Natural killer cell (primary cell): Measurements from ENCODE around the gene UNK. TPM values are rescaled to one million over a fixed set of nuclear protein-coding genes. Genes with fewer than 3 reads are reported as not detected.
A peak's percentile ranks its signal among the peaks of the same experiment; 100 is the strongest.
"Not testable (repeated sequence)": the region's sequence is repeated elsewhere in the genome, so short reads cannot be mapped to it uniquely, and the experiment has no call there.

Experiments used
- ATAC-seq, 3 donors: fragments of 150-1000 bp in 2 of 3; fragments of 200-7000 bp in 1 of 3; cut with Tn5 transposase; 1 replicate in 1 of 3; 2 replicates in 2 of 3; pipeline ENCODE4 v1.10.0; 2021; ENCODE audit warnings: mild to moderate bottlenecking in 2 of 3, moderate library complexity in 2 of 3
- DNase-seq, 2 donors: peaks; one replicate each; pipeline versions ENCODE4 v3.0.0 to v3.0.0-alpha.2; 2013 to 2021; ENCODE audit warnings: mixed read lengths in 1 of 2
- H3K27ac ChIP-seq: one replicate; pipeline ENCODE4 v1.5.1; 2013; ENCODE audit warnings: mild to moderate bottlenecking, low read length
- H3K27me3 ChIP-seq: one replicate; pipeline ENCODE4 v1.6.1; 2013; ENCODE audit warnings: low read length; ENCODE audit not compliant: control insufficient read depth, insufficient read depth
- H3K36me3 ChIP-seq: one replicate; pipeline ENCODE4 v1.6.1; 2013; ENCODE audit warnings: low read length; ENCODE audit not compliant: control insufficient read depth, insufficient read depth
- H3K4me1 ChIP-seq: one replicate; pipeline ENCODE4 v1.6.1; 2013; ENCODE audit warnings: low read length; ENCODE audit not compliant: control insufficient read depth, insufficient read depth
- H3K4me3 ChIP-seq: one replicate; pipeline ENCODE4 v1.5.1; 2013; ENCODE audit warnings: low read length
- H3K9me3 ChIP-seq: one replicate; pipeline ENCODE4 v1.6.1; 2013; ENCODE audit warnings: low read length; ENCODE audit not compliant: control insufficient read depth, insufficient read depth
- H3K27ac Mint-ChIP-seq, 2 donors: one replicate each; pipeline ENCODE4 v1.8.0; 2022; ENCODE audit warnings: mild to moderate bottlenecking in 2 of 2, mixed read lengths in 2 of 2, moderate library complexity in 1 of 2
- H3K27me3 Mint-ChIP-seq, 2 donors: one replicate each; pipeline ENCODE4 v1.8.0; 2022; ENCODE audit warnings: low read depth in 2 of 2, mixed read lengths in 2 of 2
- H3K36me3 Mint-ChIP-seq: one replicate; pipeline ENCODE4 v1.8.0; 2022; ENCODE audit warnings: mixed read lengths
- H3K4me1 Mint-ChIP-seq, 2 donors: one replicate each; pipeline ENCODE4 v1.8.0; 2022; ENCODE audit warnings: mixed read lengths in 2 of 2
- H3K4me3 Mint-ChIP-seq: one replicate; pipeline ENCODE4 v1.8.0; 2022; ENCODE audit warnings: mild to moderate bottlenecking, moderate library complexity, mixed read lengths
- H3K9me3 Mint-ChIP-seq, 2 donors: one replicate each; pipeline ENCODE4 v1.8.0; 2022; ENCODE audit warnings: mixed read lengths in 2 of 2
- WGBS: methylation state at CpG from one replicate; pipeline ENCODE4 v1.1.7; 2013; ENCODE audit warnings: missing lambda C conversion rate; ENCODE audit not compliant: insufficient coverage; 5-methylcytosine and 5-hydroxymethylcytosine counted together
- intact Hi-C: fragments of 100-400 bp; cut with micrococcal nuclease; formaldehyde crosslinking; loops from one replicate; pipeline ENCODE4 v1.14.2; 2022
- total RNA-seq, 4 donors: library from RNA; stranded (reverse); fragments of 120-200 nt in 1 of 4; gene quantifications; one replicate each; pipeline versions ENCODE4 v1.2.3 to v1.2.4, GENCODE V29; 2013 to 2022
- TF ChIP-seq, protein P1 (sequence below): fragments of 200-600 bp; IDR thresholded peaks from one replicate; pipeline ENCODE4 v1.8.0; 2022; ENCODE audit warnings: antibody characterized with exemption

The UNK gene
- total RNA-seq, 3 donors from 2014 or later (not counting 1 experiment from before 2014, with no cell fraction given): 44.2 to 51.3 (median 44.5) TPM

DNA sequence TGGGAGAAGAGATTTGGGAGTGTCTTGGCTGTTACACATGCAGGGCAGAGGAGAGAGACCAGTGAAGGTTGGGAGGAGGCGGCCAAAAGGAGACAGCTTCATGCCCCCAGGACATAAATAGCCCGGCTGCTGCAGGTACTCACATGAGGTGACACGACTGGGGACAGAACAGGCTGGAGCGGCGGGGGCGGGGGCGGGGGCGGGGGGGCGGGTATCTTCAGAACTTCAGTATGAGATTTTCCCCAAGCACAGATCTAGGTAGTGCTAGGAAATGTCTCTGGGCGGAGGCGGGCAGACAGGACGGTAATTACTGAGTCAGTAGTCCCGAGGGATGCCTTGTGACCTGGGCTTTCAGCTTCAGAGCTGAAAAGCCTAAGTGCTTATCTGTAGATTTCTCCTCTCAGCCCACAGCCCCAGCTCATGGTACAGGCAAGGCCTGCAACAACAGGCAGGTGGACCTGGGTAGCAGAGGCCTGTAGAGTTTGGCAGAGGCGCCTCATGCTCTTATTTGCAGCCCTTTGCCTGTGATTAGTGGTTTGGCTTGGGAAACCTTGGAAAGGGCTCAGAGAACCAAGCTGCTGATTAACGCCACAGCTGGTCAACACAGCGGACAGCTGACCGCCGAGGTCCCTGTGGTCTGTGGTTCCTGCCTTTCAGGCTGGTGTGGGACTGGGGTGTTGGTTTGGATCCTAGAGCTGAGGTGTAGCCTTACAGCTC, 24.5 kb downstream of the UNK start:
- Histone ChIP-seq H3K27me3 (no peaks in the 10 kb centered on the region), H3K27ac (no peak overlapping the region), H3K9me3 (no peaks in the 10 kb centered on the region), H3K36me3 (peaks cover 36% of the 10 kb centered on the region), H3K4me1 (no peaks in the 10 kb centered on the region), H3K4me3 (no peak overlapping the region)
- Mint-ChIP-seq H3K4me3 (no peak overlapping the region), H3K36me3 (no peaks in the 10 kb centered on the region), H3K27me3 (no peaks in the 10 kb centered on the region), H3K4me1 (peaks cover 0 to 10% of the 10 kb centered on the region in 2 donors), H3K27ac (peak overlapping the region; percentile 23 to 31), H3K9me3 (no peaks in the 10 kb centered on the region)
- ATAC-seq (no peak), DNase-seq (no peak)
- intact Hi-C loops: no loop called here
- WGBS: 88% methylated on average over 18 of the region's 18 CpGs
- TF ChIP-seq, protein P1, sequence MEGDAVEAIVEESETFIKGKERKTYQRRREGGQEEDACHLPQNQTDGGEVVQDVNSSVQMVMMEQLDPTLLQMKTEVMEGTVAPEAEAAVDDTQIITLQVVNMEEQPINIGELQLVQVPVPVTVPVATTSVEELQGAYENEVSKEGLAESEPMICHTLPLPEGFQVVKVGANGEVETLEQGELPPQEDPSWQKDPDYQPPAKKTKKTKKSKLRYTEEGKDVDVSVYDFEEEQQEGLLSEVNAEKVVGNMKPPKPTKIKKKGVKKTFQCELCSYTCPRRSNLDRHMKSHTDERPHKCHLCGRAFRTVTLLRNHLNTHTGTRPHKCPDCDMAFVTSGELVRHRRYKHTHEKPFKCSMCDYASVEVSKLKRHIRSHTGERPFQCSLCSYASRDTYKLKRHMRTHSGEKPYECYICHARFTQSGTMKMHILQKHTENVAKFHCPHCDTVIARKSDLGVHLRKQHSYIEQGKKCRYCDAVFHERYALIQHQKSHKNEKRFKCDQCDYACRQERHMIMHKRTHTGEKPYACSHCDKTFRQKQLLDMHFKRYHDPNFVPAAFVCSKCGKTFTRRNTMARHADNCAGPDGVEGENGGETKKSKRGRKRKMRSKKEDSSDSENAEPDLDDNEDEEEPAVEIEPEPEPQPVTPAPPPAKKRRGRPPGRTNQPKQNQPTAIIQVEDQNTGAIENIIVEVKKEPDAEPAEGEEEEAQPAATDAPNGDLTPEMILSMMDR: no peak

DNA sequence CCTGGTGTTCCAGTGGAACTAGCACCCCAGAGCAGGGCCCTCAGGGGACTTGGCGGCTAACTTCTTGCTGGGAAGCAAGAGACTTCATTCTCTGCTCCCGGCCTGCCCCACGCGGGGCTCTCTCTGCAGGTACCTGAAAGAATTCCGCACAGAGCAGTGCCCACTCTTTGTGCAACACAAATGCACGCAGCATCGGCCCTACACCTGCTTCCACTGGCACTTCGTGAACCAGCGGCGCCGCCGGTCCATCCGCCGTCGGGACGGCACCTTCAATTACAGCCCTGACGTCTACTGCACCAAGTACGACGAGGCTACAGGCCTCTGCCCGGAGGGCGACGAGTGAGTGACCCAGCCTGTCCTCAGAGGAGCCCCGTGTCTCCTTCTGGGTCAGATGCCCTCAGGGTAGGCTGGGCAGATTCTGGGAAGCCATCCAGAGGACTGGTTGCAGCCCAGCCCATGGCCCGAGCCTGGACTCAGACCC, 25.1 kb downstream of the UNK start:
- no peaks in the 10 kb centered on the region for H3K27me3 Mint-ChIP-seq
- 98% methylated on average over 24 of the region's 24 CpGs for WGBS
- intact Hi-C loops: no loop called here
- H3K9me3 ChIP-seq: no peaks in the 10 kb centered on the region
- ATAC-seq (no peak), DNase-seq (no peak)
- peaks cover 0 to 10% of the 10 kb centered on the region in 2 donors for H3K4me1 Mint-ChIP-seq
- no peak overlapping the region for H3K27ac ChIP-seq
- H3K4me3 Mint-ChIP-seq: no peak overlapping the region
- H3K4me1 ChIP-seq: no peaks in the 10 kb centered on the region
- no peaks in the 10 kb centered on the region for H3K27me3 ChIP-seq
- peaks cover 39% of the 10 kb centered on the region for H3K36me3 ChIP-seq
- H3K4me3 ChIP-seq: no peak overlapping the region
- no peak overlapping the region for H3K27ac Mint-ChIP-seq
- TF ChIP-seq, protein P1: no peak
- H3K36me3 Mint-ChIP-seq: no peaks in the 10 kb centered on the region
- no peaks in the 10 kb centered on the region for H3K9me3 Mint-ChIP-seq

DNA sequence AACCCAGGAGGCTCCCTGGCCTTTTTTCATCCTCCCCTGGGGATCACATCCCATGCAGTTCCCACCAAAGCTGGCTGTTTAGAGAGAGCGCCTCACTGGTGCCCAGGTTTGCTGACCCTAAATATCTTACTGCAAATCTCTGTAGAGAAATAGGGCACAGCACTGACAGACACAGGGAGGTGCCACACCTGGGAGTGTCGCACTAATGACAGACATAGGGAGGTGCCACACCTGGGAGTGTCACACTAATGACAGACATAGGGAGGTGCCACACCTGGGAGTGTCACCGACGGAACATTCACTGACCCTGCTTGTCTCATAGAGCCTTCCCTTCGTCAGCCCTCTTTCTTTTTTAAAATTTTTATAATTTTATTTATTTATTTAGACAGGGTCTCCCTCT, 25.6 kb downstream of the UNK start:
- whole genome bisulfite sequencing: 91% methylated on average over 4 of the region's 5 CpGs
- DNase-seq (no peak), ATAC-seq (no peak)
- no peaks in the 10 kb centered on the region for H3K27me3 Mint-ChIP-seq
- Histone ChIP-seq H3K36me3 (peaks cover 43% of the 10 kb centered on the region), H3K27me3 (no peaks in the 10 kb centered on the region), H3K27ac (no peak overlapping the region), H3K4me3 (no peak overlapping the region), H3K4me1 (no peaks in the 10 kb centered on the region), H3K9me3 (no peaks in the 10 kb centered on the region)
- no peaks in the 10 kb centered on the region for H3K36me3 Mint-ChIP-seq
- no peak overlapping the region for H3K27ac Mint-ChIP-seq
- H3K9me3 Mint-ChIP-seq: no peaks in the 10 kb centered on the region
- intact Hi-C loops: no loop called here
- no peak overlapping the region for H3K4me3 Mint-ChIP-seq
- TF ChIP-seq, protein P1: no peak
- peaks cover 0 to 10% of the 10 kb centered on the region in 2 donors for H3K4me1 Mint-ChIP-seq

DNA sequence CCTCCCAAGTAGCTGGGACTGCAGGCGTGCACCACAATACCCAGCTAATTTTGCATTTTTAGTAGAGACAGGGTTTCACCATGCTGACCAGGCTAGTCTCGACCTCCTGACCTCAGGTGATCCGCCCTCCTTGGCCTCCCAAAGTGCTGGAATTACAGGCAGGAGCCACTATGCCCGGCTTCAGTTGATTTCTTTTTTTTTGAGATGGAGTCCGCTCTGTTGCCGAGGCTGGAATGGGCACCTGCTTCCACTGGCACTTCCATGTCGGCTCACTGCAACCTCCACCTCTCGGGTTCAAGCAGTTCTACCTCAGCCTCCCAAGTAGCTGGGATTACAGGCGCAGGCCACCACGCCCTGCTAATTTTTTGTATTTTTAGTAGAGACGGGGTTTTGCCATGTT, 26.1 kb downstream of the UNK start:
- ATAC-seq, H3K27me3 Mint-ChIP-seq, H3K9me3 ChIP-seq, H3K36me3 Mint-ChIP-seq, H3K4me1 Mint-ChIP-seq, H3K27ac ChIP-seq, H3K27me3 ChIP-seq, H3K9me3 Mint-ChIP-seq, H3K4me3 Mint-ChIP-seq, H3K4me3 ChIP-seq, H3K4me1 ChIP-seq, intact Hi-C loops, H3K27ac Mint-ChIP-seq, DNase-seq: not testable (repeated sequence)
- WGBS: 96% methylated on average over 11 of the region's 11 CpGs
- peaks cover 45% of the 10 kb centered on the region for H3K36me3 ChIP-seq
